NCI-H146 (cell line): ENCODE results near the gene SLC11A2.
"Not testable (repeated sequence)": the region's sequence is repeated elsewhere in the genome, so short reads cannot be mapped to it uniquely, and the experiment has no call there.

Experiments used
- DNase-seq: peaks from one replicate; lab custom pipeline; 2025; lab: John Stamatoyannopoulos, UW

Gene SLC11A2

DNA sequence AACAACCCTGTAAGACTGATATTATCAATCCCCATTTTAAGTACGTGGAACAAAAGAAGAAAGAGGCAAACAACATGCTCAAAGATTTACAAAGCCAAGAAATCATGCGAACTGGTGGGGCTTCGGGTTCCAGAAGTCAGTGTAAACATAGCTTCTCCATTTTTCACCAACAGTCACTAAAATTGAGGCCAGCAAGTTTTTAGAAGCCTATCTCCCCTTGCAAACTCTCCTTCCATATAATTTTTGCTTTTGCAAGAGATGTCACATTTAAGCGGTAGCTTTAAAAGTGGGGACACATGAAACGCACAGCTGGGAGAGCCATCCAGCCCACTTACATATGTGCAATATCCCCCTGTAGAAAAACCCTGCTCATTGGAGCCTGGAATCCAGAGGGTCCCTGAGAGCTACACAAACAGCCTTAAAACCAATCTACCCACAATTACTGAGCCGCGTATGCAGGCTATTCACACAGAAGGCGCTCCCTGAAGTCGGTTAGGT lies 797 bp downstream of the SLC11A2 start:
- no peak for DNase-seq

DNA sequence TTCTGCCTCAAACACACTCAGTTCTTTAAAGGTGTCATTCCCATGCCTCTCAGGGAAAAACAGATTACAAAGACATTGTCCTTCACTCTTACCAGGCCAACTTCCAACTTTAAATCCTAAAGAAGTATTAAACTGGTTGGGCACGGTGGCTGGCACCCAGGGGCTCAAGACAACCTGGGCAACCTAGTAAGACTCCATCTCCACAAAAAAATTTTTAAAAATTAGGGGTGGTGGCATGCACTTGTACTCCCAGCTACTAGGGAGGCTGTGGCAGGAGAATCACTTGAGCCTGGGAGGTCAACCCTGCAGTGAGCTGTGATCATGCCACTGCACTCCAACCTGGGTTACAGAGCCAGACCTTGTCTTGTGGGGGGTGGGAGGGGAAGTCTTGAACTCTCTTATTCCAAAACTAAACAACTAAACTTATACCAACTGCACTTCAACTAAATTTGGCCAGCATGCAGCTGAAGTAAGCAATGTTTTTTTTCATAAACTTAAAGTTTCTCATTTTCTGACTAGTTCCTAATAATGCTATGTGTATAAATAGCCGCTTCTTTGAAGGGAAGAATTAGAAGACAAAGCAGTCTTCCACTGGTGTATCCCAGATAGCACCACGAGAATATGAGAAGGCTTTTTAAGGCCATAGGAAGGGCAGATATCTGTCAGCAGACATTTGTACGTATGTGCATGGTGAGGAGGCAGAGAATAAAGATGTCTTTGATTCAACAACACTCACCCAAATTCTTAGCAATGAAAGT lies 2.4 kb downstream of the SLC11A2 start:
- DNase-seq, result no peak

DNA sequence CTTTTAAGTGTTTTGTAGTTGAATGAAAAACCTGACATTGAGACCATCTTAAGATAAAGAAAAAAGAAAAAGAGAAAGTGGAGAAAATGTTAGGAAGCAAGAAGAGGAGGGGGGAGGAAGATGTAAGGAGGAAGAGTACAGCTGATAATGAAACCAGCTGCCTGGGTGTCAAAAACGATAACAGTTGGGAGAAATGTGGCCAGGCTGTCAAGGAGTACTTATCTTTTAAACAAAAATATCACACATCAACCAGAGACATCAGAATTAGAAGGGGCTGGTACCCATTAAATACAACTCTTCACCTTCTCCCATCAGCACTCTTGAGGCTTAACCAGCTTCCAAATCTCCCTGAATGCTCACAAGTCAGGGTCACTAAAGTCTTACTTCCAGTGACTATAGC lies 4.5 kb downstream of the SLC11A2 start:
- DNase-seq, result no peak

- peak; percentile 83 for DNase-seq
Observed at GRCh38 chr12:51020448-51021182, 5.6 kb downstream of the SLC11A2 start.

- DNase-seq, result no peak
Observed at GRCh38 chr12:51019927-51020326, 6.3 kb downstream of the SLC11A2 start.

DNA sequence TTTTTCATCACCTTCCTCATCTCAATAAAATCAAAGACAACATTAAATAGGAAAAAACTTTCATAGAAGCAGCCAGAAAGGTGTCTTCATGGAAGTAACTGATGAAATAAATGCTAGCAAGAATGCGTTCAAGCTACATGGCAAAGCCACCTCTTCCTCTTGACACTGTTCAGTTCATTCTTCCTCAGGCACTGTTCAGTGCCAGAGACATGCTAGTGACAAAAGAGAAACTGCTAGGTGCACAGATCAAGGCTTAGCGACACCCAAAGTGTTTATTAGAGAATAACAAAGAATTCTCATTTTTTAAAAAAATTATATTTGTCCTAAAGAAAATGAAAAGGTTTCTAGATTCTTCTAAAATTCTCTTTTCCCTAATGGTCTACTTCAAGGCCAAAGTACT lies 7.2 kb downstream of the SLC11A2 start:
- DNase-seq, result no peak

GRCh38 chr12:51017452-51017851 lies 8.7 kb downstream of the SLC11A2 start:
- DNase-seq, result no peak

DNA sequence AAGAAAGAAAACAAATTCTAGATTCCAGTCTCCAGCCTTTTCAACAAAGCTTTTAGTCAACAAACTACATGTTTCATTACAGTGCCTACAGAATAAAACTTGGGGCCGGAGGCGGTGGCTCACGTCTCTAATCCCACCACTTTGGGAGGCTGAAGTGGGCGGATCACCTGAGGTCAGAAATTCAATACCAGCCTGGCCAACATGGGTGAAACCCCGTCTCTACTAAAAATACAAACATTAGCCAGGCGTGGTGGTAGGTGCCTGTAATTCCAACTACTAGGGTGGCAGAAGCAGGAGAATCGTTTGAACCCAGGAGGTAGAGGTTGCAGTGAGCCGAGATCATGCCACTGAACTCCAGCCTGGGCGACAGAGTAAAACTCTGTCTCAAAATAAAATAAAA lies 11.7 kb downstream of the SLC11A2 start:
- not testable (repeated sequence) for DNase-seq

- no peak for DNase-seq
Observed at GRCh38 chr12:51013441-51013840, 12.7 kb downstream of the SLC11A2 start.

DNA sequence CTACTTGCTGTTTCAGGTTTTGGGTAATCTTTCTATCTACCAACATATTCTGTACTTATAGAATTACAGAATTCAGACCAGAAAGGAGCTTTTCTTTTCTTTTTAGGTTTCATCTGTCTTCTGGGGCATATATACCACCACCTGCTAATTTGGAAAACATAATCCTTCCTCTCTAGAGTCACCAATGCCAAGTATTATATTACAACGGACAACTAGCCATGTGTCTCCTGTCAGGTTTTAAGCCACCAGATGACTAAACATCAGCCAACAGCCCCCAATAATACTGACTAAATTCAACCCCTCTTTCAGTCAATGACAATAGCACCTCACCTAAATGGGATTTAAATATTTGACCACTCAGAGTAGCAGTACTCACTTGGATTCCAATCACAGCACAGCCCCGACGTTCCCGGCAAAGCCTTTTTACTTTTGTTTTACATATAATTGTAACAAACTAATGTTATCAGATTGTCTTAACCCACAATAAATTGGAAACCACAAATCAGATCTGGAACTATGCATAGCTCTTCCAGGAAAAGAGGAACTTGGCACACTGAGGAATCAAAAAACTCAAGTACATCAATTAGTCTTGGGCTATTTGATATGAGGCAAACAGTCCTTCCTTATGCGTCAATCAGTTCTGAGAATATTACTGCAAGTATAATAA lies 13.5 kb downstream of the SLC11A2 start:
- DNase-seq, result no peak

DNA sequence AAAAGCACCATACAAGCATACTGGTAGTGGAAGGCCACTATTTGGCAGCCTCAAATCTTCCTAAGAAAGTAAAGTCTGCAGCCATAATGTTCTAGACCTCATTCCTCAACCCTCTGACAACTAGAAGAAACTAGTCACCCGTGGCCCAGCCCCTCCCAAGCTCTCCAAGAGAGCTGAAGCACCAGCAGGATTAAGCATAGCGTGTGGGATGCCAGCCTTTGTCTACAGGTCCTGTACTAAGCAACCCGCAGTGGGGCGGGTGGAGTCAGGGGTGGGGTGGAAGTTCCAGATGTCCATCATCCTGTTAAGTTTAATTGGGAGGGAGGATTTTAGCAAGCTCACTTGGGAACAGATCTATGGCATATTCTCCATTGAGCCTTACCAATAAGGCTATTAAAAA lies 14.2 kb downstream of the SLC11A2 start:
- DNase-seq, result no peak

DNA sequence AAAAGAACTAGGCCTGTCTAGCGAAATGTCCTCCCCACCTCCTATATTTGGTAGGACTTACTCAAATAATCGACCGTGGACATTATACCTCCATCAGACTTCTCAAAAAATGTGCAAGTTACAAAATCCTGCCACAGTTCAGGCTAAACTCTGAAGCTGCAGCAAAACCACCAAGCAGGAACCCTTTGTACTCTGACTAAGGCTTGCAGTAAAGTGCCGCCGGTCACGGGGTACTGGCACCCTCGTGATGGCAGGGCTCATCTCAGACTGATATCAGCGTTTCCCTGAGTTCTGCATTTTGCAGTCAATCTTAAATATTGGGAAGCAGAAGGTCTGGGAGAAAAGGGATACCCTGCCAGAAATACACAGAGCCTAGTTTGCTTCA lies 17.1 kb downstream of the SLC11A2 start:
- no peak for DNase-seq

GRCh38 chr12:51008329-51009055 lies 17.7 kb downstream of the SLC11A2 start:
- DNase-seq, result no peak

DNA sequence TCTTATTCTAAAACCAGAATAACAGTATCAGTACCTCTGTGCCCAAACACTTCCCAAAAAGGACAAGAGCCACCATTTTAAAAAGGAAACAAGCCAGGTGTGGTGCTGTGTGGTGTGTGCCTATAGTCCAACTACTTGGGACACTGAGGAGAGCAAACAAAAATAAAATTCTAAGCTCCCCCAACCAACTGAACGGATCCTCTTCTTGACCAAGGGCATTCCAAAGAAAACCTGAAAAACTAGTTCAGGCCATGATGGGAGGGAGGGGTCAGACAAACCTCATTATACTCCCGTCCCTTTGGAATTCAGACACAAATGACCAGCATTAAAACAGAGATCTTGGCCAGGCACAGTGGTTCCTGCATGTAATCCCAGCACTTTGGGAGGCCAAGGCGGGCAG lies 20.5 kb downstream of the SLC11A2 start:
- no peak for DNase-seq

DNA sequence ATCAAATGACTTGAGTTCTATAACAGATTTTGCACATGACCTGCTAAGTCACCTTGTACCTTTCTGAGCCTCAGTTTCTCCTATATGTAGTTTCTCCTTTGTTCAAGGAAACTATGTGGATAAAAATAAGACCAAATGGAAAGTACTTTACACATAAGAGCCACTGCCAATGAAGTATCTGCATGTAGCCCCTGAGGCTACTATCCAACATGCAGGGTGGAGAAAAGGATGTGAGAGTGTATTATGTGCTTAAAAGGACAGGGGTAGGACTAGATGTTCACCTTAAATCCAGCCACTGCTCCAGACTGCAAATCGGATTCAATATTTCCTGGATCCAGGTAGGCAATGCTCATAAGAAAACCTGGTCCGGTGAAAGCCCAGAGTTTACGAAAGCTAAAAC lies 21.2 kb downstream of the SLC11A2 start:
- DNase-seq, result no peak

GRCh38 chr12:51004504-51004903 lies 21.7 kb downstream of the SLC11A2 start:
- DNase-seq, result no peak

DNA sequence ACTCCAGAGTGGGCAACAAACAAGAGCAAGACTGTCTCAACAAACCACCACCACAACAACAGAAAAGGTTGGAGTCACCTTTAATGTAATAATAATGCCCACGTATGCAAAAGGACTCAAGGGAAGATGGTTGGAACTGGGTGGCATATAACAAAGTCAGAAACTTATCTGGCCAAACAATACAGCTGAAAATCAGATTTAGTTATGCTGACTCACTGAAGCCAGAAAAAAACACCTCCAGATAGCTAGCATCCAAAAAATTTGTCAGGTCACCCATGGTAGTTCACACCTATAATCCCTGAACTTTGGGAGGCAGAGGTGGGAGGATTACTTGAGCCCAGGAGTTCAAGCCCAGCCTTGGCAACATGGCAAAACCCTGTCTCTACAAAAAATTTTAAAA lies 24.4 kb downstream of the SLC11A2 start:
- no peak for DNase-seq

DNA sequence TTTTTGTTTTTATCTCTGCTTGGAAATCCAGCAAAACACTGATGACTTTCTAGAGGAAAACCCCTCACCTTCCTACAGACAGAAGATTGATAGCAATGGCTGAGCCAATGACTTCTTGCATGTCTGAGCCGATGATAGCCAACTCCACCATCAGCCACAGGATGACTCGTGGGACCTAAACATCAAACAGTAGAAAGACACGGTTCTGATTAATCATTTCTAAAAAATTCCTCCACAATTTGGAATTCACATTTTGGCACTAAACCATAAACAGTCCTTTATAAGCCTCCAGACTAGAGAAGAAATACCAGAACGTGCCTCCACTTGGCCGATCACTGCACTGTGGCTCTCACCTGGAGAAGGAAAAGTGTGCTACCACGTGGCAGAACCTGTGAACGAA lies 25.9 kb downstream of the SLC11A2 start:
- no peak for DNase-seq

DNA sequence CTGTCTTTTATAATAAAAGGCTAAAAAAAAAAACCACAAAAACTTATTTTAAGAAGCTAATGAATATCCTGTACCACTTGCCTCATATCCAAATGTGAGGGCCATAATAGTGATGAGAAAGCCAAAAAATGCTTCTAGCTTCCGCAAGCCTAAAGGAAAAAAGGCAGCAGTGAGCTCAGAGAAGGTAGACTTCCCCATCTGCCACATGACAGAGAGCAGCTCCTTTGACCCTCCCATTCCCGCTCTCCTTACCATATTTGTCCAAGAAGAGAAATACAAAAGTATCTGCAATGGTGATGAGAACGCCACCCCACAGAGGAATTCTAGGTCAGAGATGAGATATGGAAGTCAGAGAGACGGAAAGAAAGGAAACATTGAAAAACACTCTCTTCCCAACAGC lies 27.1 kb downstream of the SLC11A2 start:
- DNase-seq, result no peak

DNA sequence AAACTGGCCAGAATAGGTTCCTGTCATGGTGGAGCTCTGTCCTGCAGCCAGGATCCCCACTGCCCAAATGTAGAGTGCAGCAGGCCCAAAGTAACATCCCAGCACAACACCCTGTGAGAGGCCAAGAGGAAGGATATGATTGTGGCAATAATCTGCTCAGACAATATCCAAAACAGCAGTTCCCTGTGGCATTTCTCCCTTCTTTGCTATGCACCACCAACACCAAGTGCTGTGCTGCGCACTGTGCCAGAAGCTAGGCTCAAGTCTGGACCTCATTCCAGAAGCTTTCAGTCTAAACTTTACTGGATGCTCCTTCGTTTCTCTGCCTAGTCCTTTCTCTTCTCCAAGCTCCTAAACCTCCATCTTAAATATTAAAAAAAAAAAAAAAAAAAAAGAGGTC lies 33.4 kb downstream of the SLC11A2 start:
- no peak for DNase-seq

GRCh38 chr12:50991291-50991690 lies 34.9 kb downstream of the SLC11A2 start:
- DNase-seq, result no peak

DNA sequence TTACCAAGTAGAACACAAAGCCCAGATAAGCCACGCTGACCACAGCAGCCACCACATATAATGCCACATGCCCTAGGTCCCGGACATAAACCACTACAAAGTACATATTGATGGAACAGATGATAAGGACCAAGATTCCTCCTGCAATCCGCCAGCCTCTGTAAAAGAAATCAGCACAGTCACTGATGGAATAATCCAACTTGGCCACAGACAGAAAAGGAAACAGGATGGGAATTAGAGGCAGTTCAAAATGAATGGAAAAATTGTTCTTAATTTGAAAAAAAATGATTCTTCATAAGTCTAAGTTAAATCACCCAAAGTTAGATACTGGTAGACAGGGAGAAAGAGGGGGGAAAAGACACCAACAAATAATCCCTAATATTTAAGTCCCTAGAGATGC lies 35.4 kb downstream of the SLC11A2 start:
- DNase-seq, result no peak
